CMK (cell line): ENCODE data around the gene CDH23.

Experiments
- DNase-seq: peaks from one replicate; pipeline ENCODE4 v3.0.0-alpha.2; 2010; ENCODE audit warnings: low read depth

The CDH23 gene

DNA sequence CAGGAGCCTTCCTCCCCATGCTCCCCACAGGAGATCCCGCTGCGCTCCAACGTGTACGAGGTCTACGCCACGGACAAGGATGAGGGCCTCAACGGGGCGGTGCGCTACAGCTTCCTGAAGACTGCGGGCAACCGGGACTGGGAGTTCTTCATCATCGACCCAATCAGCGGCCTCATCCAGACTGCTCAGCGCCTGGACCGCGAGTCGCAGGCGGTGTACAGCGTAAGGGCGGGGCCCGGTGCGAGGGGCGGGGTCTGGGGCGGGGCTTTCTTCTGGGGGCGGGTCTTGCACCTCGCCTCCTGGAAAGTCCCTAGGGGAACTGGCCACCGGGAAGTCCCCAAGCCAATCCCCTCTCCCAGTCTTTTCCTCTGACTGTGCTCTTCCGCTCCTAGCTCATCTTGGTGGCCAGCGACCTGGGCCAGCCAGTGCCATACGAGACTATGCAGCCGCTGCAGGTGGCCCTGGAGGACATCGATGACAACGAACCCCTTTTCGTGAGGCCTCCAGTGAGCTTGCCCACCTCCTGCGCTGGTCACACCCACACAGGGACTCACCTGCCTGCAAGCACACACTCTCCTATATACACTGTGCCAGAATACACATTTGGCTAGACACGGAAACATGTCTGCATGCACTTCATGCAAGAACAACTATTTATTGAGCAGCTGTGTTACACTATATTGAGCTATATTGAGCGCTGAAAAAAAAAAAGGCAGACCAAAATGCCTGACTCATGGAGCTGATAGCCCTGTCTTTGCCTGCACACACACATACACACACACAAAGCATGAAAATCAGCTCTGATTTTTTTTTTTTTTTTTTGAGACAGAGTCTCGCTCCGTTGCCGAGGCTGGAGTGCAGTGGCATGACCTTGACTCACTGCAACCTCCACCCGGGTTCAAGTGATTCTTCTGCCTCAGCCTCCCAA lies 409.3 kb downstream of the CDH23 start:
- DNase-seq = peak; percentile 92

- DNase-seq = no peak
Observed at GRCh38 chr10:71806704-71807556, 410.2 kb downstream of the CDH23 start.

- no peak for DNase-seq
Observed at GRCh38 chr10:71807557-71808510, 411.1 kb downstream of the CDH23 start.

DNA sequence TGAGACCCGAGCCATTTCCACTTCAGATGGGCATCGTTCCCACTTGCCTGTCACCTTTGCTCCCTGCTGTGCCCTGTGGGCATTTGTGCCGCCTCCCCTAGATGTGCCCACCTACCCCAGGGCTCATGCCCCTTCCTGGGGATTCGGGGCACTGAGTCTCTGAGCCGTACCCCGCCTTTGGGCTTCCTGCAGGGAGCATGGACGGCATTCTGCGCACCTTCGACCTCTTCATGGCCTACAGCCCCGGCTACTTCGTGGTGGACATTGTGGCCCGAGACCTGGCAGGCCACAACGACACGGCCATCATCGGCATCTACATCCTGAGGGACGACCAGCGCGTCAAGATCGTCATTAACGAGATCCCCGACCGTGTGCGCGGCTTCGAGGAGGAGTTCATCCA lies 412.9 kb downstream of the CDH23 start:
- DNase-seq = no peak

DNA sequence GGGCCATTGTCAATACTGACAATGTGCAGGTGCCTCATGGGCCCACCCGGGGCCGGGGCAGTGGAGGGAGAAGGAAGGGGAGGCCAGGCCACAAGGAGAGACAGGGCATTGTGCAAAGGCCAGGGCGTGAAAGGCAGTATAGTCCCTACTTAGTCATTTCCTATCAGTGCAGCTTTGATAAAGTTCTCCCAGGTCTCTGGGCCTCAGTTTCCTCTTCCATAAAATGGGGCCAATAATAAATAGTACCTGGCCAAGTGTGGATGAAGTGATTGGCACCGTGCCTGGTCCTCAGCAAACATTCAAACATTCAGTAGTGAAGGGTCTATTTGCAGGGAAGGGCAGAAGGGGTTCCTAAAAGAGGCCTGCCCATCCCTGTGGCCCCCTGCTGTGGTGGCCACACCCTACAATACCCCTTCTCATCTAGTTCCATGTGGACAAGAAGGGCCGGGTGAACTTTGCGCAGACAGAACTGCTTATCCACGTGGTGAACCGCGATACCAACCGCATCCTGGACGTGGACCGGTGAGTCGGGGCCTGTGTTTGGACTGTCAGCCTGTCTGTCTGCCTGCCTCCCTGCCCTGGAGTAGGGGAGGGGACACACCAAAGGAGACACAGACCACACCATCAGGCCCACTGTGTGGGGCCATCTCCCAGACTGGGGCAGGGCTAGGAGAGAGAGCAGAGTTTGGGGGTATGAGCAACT lies 413.5 kb downstream of the CDH23 start:
- no peak for DNase-seq

DNA sequence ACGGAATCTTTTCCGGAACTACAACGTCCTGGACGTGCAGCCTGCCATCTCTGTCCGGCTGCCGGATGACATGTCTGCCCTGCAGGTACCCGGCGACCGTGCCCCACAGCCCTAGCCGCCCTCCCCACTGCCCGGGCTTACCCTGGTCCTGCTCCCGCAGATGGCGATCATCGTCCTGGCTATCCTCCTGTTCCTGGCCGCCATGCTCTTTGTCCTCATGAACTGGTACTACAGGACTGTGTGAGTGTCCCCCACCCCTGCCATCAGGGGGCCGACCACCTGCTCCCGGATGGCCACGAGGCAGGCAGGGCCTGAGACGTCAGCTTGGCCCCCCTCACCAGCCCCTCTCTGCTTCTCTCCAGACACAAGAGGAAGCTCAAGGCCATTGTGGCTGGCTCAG lies 414.6 kb downstream of the CDH23 start:
- no peak for DNase-seq

DNA sequence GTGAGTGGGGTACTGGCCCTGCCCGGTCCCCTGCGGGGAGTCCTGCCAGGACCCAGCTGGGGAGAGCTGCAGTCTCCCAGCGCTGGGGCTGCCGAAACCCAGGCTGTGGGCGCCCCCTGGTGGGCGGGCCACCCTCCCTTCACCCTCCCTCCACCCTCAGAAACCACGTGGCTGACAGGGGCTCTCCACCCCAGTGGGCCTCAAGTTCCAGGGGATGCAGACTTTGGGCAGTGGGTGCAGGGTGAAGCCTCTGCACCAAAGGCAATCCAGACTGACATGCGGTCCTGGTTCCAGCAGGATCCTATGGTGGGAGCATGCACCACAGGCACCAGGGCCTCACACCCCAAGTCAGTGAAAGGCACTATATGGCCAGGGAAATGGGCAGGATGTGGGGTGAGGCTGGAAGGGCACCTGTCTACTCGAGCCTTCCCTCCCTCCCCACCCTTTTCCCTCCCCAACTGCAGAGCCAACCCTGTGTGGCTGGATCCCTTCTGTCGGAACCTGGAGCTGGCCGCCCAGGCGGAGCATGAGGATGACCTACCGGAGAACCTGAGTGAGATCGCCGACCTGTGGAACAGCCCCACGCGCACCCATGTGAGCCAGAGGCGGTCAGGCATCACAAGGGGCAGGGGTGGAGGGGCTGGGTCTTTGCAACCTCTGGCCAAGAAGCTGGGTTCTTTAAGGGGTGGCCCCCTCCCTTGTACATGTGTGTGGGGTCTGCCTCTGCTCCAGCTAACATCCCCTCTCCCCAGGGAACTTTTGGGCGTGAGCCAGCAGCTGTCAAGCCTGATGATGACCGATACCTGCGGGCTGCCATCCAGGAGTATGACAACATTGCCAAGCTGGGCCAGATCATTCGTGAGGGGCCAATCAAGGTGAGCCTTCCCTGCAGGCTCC lies 415.5 kb downstream of the CDH23 start:
- peak; percentile 49 for DNase-seq

GRCh38 chr10:71812913-71813590 lies 416.3 kb downstream of the CDH23 start:
- no peak for DNase-seq

GRCh38 chr10:71814922-71815411 lies 418.2 kb downstream of the CDH23 start:
- no peak for DNase-seq

DNA sequence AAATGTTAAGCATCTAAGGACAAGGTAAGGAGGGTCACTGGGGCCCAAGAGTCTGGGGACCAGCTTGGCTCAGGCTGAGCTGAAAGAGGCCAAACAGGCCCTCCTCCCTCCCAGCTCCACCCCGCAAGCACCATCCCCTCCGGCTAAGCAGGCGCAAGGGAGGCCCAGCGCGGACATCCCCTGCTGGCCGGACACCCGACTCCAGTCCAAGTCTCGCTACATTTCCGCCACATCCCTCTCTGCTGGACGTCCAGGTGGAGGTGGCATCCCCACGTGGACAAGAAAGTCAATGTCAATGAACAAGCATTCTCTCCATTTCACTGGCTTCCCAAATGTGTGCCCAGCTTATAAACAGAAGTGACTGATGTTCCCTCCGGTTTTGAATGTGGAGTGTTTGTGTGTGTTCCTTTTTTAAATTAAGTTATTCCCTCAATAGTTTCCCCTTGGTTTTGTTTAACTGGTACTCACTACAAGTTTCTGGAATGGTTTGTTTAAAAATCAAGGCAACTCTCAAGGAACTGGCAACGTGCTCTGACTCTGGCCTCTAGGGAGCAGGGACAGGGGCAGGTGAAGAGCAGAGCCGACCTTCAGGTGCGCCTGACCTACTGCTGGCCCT lies 418.9 kb downstream of the CDH23 start:
- no peak for DNase-seq

DNA sequence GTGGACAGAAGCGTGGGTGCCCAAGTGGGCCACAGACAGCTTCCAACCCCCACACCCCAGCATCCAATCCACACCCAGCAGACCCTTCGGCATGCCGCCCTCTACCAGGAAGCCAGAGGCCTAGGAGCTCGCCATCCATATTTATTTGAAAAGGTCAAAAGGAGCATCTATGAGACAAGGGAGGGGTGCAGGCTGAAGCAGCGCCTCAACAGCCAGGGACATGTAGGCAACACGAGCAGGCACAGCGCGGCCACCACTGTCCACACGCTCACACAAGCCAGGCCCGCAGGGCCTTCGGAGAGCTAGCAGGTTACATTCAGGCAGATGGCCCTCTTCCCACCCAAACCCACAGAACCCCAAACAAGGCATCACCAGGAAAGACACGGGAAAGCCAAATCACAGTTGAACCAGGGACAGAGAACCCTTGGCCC lies 419.7 kb downstream of the CDH23 start:
- DNase-seq = no peak

GRCh38 chr10:71816936-71817618 lies 420.4 kb downstream of the CDH23 start:
- DNase-seq = no peak

DNA sequence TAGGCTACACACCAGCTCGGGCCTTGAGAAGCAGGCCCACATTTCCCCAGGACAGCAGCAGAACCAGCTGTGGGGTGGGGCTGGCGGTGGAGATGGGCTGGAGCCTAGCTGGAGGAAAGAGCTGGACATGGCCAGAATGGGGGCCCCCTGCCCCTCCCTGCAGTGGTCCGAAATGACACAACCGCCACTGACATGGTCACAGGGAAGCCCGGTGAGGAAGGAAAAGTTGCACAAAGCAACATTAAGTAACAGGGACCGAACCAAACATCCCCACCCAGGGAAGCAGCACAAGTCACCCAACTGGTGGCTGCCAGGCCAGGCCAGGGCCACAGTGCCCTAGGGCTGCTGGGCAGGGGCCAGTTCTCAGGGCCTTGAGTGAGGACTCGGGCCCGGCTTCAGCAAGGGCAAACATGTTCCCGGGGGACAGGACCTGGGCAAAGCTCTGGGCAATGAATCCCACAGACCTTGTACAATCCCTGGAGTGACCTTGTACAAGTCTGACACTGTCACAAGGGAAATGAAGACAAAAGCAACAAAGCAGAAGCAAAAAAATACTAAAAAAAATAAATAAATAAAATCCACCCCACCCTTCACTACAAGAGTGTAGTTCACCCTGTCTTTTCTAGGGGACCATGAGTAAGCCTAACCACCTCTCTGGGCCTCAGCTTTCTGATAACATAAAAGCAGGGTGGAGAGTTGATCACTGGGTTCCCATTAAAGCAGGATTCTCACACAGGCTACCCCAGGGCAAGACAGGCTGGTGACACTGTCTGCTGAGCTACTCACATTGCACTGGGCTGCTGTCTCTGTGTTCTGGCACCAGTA lies 421.3 kb downstream of the CDH23 start:
- DNase-seq = no peak

GRCh38 chr10:71818674-71819260 lies 422.0 kb downstream of the CDH23 start:
- DNase-seq = no peak

- DNase-seq = no peak
Observed at GRCh38 chr10:71819441-71819861, 422.7 kb downstream of the CDH23 start.

DNA sequence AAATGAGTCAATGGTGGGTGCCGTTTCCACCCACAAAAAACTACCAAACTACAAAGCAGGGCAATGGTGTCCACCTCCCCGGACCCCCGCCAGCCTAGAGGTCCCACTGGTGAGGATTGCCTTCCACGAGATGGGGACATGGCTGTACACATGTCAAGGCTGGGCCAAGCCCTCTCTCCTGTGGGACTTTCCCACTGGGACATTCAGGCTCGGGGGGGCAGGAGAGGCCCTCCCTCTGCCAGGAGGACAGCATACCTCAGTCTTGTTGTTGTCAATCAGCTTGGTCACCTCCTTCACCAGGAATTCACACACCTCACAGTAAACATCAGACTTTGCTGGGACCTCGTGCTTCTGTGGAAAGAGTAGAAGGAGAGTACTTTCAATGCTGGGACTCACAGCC lies 423.3 kb downstream of the CDH23 start:
- no peak for DNase-seq

DNA sequence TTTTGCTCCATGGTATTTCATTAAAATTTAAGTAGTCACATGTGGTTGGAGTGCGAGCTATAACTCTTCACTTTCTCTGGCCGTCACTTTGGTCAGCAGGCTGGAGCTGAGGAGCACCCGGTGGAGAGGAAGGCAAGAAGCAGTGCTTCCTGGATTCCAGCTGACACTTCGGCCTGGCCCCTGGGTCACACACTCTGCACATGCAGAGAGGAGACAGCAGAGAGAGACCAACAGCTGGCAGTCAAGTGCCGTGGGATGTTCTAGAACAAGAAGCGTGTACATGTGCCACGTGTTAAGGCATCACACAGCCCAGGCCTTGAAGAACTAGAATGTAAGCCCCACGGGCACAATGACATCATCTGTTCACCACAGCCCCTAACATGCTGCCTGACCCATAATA lies 424.2 kb downstream of the CDH23 start:
- no peak for DNase-seq
